SU-DHL-6 (cell line): ENCODE data around the gene ADPRM.

Experiments
- CTCF ChIP-seq: fragments of 200-600 bp; sonication (generic); IDR thresholded peaks from one replicate; pipeline ENCODE4 v1.5.1; 2017; ENCODE audit warnings: antibody characterized with exemption, mild to moderate bottlenecking, low read length, moderate library complexity; ENCODE audit not compliant: insufficient read depth, poor library complexity, severe bottlenecking
- EZH2phosphoT487 ChIP-seq: fragments of 200-600 bp; sonication (generic), shearing (Covaris generic); conservative IDR thresholded peaks from 2 replicates; pipeline ENCODE4 v1.6.1; 2018; ENCODE audit warnings: mild to moderate bottlenecking, antibody characterized with exemption, low read length, moderate library complexity, mixed read lengths

GRCh38 chr17:10713318-10713717, 15.9 kb downstream of the ADPRM start:
- TF ChIP-seq CTCF (no peak), EZH2phosphoT487 (no peak)
